GM21786 (cell line): Measurements from ENCODE around the gene HHAT.
"Not testable (repeated sequence)": the region's sequence is repeated elsewhere in the genome, so short reads cannot be mapped to it uniquely, and the experiment has no call there.

Experiments used
- ATAC-seq: cut with Tn5 transposase; IDR thresholded peaks from one replicate; pipeline ENCODE4 v1.9.1; 2021; ENCODE audit not compliant: unreplicated experiment

The HHAT gene

DNA sequence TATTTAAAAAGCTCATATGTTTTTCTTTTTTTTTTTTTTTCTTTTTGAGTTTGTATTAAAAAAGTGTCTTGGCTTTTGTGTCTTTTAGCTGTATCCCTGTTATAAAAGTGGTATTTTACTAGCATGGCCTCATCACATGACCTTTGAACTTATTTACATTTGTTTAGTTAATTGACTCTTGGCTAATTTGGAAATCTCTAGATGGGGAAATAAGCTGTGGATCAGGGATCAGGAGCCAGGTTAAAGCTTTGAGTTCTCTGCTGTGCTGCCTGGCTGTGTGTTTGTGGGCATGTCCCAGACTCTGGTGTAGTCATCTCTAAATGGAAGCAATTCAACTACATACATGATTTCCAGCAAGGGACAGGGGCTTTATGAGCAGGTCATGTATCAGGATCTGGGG lies 56.5 kb downstream of the HHAT start:
- ATAC-seq = no peak

- ATAC-seq = peak; percentile 70
Measured at GRCh38 chr1:210394281-210394821, 65.6 kb downstream of the HHAT start.

DNA sequence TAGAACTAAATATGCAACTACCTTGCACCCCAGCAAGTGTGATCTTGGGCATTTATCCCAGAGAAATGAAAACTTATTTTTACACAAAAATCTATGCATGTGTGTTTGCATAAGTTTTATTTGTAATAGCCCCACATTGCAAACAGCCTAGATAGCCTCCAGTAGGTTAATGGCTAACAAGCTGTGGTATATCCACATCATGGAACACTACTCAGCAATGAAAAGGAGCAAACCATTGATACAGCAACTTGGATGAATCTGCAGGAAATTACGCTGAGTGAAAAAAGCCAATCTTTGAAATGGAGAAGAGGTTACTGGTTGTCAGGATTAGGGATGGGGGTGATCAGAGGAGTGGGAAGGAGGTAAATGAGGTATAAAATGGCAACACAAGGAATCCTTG lies 67.8 kb downstream of the HHAT start:
- no peak for ATAC-seq

- no peak for ATAC-seq
Measured at GRCh38 chr1:210397252-210397651, 68.5 kb downstream of the HHAT start.

DNA sequence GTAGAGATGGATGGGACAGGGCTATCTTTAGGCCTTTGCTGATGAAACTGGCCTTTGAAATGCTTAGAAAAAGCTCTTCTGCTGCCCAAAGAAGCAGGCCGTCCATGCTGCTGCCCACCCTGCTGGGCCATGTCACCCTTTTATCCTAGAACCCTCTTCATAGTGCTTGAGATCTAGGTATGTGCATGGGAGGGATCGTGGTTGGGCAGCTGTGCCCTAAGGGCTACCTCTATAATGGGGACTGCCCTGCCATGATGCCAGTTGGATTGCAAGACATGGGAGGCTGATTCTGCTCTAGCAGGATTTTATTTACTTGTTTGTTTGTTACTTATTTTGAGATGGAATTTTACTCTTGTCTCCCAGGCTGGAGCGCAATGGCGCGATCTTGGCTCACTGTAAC lies 69.0 kb downstream of the HHAT start:
- no peak for ATAC-seq

DNA sequence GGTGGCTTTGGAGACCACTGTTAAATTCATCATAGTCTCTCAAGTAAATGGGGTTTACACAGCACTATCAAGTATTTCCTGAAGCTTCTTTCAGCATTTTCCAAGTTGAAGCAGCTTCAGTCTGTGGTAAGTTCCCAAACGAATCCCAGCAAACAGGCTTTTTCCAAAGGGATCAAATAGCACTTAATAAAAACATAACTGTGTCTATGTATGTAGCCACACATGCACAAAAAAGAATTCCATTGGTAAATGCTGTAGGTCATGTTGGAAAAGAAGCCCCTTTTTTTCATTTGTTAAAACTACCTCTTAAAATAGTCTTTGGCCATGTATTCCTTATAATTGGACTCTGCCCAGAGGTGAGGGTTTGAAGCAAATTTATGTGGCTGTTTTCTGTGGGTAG lies 69.8 kb downstream of the HHAT start:
- no peak for ATAC-seq

GRCh38 chr1:210400043-210400840 lies 71.5 kb downstream of the HHAT start:
- peak; percentile 85 for ATAC-seq

GRCh38 chr1:210402560-210402959 lies 73.9 kb downstream of the HHAT start:
- no peak for ATAC-seq

DNA sequence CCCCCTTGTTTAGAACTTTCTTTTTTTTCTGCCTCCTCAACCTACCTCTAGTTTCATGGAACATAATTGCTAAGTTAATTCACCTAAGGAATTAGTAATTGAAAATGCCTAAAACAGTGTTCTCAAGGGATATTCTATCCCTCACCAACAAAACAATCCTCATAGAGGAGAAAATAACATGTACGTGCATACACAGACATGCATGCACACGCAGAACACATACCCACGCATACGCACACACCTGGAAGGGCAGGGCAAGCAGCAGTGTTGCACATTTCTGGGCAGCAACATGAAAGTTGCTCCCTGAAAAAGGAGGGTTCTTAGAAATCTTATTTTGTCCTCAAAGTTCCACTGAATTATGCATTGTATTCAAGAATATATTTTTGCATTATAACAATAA lies 76.6 kb downstream of the HHAT start:
- no peak for ATAC-seq

GRCh38 chr1:210406341-210406740 lies 77.6 kb downstream of the HHAT start:
- ATAC-seq = not testable (repeated sequence)

- ATAC-seq = peak; percentile 80
Measured at GRCh38 chr1:210407207-210407886, 78.6 kb downstream of the HHAT start.

DNA sequence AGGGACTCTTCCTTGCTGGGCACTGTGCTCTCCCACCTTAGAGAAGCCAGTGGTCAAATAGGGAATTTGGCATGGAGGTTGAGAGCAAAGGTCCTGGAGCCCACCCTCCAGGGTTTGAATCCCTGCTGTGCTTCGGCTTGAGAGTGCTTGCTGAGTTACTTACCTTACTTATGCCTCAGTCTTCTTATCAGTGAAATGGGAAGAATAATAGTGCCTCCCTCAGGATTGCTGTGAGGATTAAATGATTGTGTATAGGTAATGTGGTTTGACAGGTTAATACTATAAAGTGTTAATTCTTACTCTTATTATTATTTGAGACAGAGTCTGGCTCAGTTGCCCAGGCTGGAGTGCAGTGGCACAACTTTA lies 79.2 kb downstream of the HHAT start:
- no peak for ATAC-seq

- ATAC-seq = no peak
Measured at GRCh38 chr1:210412240-210412639, 83.5 kb downstream of the HHAT start.

GRCh38 chr1:210413951-210414350 lies 85.2 kb downstream of the HHAT start:
- no peak for ATAC-seq

DNA sequence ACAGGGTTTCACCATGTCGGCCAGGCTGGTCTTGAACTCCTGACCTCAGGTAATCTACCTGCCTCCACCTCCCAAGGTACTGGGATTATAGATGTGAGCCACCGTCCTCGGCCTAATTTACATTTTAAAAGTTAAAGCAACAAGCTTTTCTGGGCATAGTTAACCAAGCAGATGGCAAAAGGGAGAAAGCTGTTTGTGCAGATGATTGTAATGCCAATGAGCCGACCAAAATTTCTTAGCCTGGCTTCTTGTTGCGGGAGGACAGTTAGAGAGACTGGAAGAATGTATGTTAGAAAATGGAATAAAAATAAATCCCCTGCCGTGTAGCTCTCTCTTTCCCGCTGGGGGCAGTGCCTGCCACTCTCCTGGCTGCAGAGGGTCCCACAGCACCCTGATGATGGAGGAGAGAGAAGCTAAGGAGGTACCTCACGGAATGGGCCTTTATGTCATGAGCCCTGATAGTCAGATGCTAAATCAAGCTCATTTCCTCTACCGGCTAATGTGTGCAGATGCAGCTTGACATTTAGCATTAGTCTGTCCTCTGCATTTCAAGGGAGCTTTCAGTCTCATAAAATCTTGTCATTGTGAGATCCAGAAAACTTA lies 87.2 kb downstream of the HHAT start:
- ATAC-seq = no peak

GRCh38 chr1:210416681-210417080 lies 88.0 kb downstream of the HHAT start:
- no peak for ATAC-seq

- ATAC-seq = no peak
Measured at GRCh38 chr1:210417881-210418280, 89.2 kb downstream of the HHAT start.

DNA sequence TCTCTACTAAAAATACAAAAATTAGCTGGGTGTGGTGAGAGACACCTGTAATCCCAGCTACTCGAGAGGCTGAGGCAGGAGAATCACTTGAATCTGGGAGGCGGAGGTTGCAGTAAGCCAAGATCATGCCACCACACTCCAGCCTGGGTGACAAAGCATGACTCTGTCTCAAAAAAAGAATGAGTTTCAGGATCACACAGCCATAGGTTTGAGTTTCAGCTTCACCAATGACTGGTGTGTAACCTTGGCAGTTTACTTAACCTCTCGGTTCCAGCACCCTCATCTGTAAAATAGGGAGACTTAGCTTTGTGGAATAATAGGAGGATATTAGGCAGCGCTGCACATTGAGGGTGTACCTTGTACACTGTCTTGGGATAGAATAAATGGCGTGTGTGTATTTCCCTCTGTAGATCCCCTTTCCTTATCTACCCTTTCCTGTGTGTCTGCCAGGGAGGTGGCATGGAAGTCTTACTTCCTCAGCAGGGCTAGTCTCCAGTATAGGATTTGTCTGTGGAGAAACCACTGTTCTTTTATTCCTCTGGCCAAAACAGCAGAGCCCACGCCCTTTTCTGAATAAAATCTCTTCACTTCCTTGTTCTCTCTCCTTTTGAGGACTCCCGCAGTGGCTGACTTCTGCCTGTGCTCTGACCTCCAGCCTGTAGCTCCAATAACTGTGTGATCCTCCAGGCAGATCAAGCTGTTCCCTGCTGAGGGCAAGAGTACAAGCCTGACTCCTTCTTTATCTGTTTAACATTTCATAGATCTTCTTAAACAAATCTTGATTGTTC lies 90.4 kb downstream of the HHAT start:
- no peak for ATAC-seq

DNA sequence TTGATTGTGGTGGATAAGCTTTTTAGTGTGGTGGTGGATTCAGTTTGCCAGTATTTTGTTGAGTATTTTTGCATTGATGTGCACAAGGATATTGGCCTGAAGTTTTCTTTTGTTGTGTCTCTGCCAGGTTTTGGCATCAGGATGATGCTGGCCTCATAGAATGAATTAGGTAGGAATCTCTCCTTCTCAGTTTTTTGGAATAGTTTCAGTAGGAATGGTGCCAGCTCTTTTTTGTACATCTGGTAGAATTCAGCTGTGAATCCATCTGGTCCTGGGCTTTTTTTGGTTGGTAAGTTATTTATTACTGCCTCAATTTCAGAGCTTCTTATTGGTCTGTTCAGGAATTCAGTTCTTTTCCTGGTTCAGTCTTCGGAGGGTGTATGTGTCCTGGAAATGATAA lies 98.0 kb downstream of the HHAT start:
- not testable (repeated sequence) for ATAC-seq

- ATAC-seq = no peak
Measured at GRCh38 chr1:210428696-210429095, 100.0 kb downstream of the HHAT start.

DNA sequence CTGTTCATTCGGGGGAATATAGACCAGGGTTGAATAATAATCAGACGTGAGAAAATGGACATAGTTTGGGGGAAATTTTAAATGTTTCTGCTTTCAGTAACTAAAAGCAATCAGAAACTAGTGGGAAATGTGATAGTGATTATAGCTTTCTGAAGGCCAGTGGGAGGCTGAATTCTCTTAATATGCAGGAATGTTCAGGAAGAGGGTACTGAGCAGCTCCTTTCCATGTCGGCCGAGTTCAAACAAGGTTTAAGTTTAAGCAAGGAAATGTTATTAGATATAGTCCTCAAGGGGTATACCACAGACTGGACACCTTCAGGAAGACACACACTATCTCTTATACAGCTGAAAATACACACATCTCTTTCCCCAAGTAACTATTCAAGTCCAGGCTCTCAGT lies 105.5 kb downstream of the HHAT start:
- ATAC-seq = no peak
